ENCODE results near the gene ASB7.

Gene ASB7

DNA sequence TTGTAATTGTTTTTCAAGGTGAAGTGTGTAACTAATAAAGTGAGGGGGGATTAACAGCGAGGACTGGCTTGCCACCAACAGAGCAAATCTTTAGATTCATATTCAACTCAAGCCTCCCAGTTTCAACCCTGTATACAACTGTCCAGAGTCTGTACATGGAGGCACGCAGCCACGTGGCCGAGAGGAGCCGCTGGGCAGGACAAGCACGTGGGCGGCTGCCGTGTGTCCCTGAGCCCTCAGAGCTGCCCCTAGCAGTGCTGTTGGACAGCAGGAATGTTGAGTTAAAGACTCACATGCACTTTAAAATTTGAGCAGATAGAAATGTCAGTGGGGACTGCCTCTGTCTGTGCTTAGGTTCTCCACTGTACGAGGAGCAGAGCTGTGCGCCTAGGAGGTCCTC lies 29.4 kb downstream of the ASB7 start:
- DNase-seq (ENCODE audit: low read depth, low spot score), result no peak
- TF ChIP-seq CTCF (IDR thresholded peaks at IDR 0.05; ENCODE audit: insufficient read depth, low read length, missing control alignments), result no peak
- ChIA-PET CTCF (interaction anchor here (1.3 to 6.7 kb wide), 4 partner anchors 133 to 376 kb away, joined by 5 to 67 read pairs (median 18); no protein-coding TSS in a partner anchor), POLR2A (no interaction called here)
- H3K4me3 ChIP-seq (ENCODE audit: low read depth, low read length), result no peak overlapping the region

DNA sequence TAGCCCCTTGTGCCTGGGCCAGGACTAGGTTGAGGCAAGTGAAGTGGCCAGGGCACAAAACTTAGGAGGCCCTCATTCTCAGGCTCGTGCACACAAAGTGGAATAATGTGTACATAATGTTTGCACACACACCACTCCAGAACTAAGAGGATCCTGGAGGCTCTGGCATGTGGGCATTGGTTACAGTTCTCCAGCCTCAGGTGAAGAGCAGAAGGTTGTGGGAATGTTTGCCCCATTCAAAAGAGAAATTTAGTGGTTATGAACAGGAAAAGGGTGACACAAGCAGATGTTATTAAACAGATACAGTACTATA lies 31.3 kb downstream of the ASB7 start:
- ChIA-PET CTCF (interaction anchor here (1.2 to 6.7 kb wide), 2 partner anchors 284 to 374 kb away, joined by 5 to 67 read pairs; no protein-coding TSS in a partner anchor), POLR2A (no interaction called here)
- no peak overlapping the region for H3K4me3 ChIP-seq (ENCODE audit: low read depth, low read length)
- DNase-seq (ENCODE audit: low read depth, low spot score), result no peak
- TF ChIP-seq CTCF (IDR thresholded peaks at IDR 0.05; ENCODE audit: insufficient read depth, low read length, missing control alignments), result no peak

DNA sequence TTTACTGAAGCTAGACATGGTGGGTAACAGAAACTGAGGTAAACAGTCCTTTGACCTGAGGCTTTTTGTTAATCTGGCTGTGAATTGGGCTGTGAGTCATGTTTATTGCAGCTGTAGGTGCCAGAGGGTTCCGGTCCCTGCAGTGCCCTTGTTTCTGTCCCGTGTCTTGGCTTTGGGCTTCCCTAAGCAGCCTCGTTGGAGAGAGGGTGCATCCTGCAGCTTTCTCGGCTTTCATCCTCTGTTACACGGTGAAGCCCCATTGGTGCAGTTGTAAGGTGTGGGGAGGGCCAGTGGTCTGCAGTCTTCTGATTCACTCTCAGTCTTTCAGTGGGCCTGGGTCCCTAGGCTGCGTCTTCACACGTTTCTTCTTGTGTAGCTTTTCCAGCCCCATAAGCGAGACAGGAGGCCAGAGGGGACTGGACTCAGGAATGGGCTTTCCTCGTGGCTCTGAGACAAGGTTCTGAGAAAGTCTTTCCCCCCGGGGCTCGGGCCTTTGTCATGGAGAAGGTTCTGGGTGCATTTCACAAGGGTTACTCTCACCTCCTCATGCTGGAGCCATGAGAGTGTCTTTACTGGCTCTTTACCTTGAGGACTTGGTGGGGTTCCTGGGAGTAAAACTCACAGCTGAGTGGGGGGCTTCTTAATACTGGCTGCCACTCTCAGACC lies 33.1 kb downstream of the ASB7 start:
- DNase-seq (ENCODE audit: low read depth, low spot score), result no peak
- no peak for TF ChIP-seq CTCF (IDR thresholded peaks at IDR 0.05; ENCODE audit: insufficient read depth, low read length, missing control alignments)
- POLR2A ChIA-PET, result interaction anchor here (0.6 kb wide), 1 partner anchor 17 kb away, joined by 3 read pairs; no protein-coding TSS in a partner anchor
- no peak overlapping the region for H3K4me3 ChIP-seq (ENCODE audit: low read depth, low read length)
- CTCF ChIA-PET, result interaction anchor here (0.7 to 6.7 kb wide), 11 partner anchors 8 to 372 kb away, joined by 3 to 67 read pairs (median 4); partner anchors contain the start of gene LRRK1

DNA sequence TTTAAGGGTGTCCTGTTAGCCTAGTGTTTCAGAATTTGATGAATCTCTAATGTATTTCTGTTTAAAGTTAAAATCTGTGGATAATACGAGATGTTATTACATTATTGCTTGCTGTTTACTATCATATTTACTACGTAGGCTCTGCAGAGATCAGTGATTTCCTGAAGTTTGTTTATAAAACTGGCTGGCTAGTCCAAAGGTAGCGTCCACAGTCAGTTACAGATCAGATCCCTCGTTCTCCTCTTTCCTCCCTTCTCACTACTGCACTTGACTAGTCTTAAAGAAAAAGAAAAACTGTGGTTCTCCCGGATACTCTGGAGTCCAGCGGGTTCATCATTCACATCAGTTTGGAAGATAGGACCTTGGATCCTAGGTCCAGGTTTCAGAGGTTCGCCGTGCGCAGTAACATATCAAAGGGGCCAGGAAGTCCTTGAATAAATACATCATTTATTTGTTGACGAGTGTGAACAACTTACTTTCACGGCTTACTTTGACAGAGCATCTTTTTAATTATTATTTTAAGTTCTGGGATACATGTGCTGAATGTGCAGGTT lies 35.9 kb downstream of the ASB7 start:
- ChIA-PET CTCF (interaction anchor here (0.9 to 2.8 kb wide), 3 partner anchors 13 to 369 kb away, joined by 3 to 18 read pairs (median 6); no protein-coding TSS in a partner anchor), POLR2A (no interaction called here)
- no peak for TF ChIP-seq CTCF (IDR thresholded peaks at IDR 0.05; ENCODE audit: insufficient read depth, low read length, missing control alignments)
- H3K4me3 ChIP-seq (ENCODE audit: low read depth, low read length), result no peak overlapping the region
- DNase-seq (ENCODE audit: low read depth, low spot score), result no peak

DNA sequence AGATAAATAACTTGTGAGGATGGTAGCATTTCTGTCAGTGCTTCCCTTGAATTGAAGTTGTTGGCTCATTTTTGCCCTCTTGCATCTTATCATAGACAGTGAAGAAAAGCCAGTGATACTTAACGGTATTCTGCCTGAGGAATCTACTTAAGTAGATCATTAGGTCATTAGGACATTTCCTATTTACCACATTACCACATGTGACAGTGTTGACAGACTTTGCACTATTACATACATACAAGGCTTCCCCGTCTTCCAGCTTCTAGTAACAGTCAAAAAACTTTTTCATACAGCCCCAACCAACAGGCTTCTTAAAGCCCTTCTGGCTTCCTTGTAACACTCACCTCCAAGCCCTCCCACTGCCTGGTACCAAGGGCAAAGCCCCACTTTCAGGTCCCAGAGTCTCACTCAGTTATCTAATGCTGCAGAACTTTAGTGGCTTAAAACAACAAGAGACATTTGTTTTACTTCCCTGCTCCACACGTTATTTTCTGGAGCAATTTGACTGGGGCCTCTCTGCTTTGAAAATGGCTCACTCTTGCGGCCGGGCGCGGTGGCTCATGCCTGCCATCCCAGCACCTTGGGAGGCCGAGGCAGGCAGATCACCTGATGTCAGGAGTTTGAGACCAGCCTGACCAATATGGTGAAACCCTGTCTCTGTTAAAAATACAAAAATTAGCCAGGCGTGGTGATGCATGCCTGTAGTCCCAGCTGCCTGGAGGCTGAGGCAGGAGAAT lies 40.0 kb downstream of the ASB7 start:
- no peak overlapping the region for H3K4me3 ChIP-seq (ENCODE audit: low read depth, low read length)
- TF ChIP-seq CTCF (IDR thresholded peaks at IDR 0.05; ENCODE audit: insufficient read depth, low read length, missing control alignments), result no peak
- DNase-seq (ENCODE audit: low read depth, low spot score), result no peak
- ChIA-PET POLR2A (no interaction called here), CTCF (interaction anchor here (1.0 to 1.7 kb wide), 4 partner anchors 17 to 616 kb away, joined by 3 to 4 read pairs (median 4); no protein-coding TSS in a partner anchor)

- TF ChIP-seq CTCF (IDR thresholded peaks at IDR 0.05; ENCODE audit: insufficient read depth, low read length, missing control alignments), result no peak
- H3K4me3 ChIP-seq (ENCODE audit: low read depth, low read length), result no peak overlapping the region
- DNase-seq (ENCODE audit: low read depth, low spot score), result no peak
- CTCF ChIA-PET, result interaction anchor here (1.3 to 1.7 kb wide), 3 partner anchors 230 to 616 kb away, joined by 3 to 4 read pairs (median 3); no protein-coding TSS in a partner anchor
- POLR2A ChIA-PET, result no interaction called here
Measured at GRCh38 chr15:100642950-100643338, 40.6 kb downstream of the ASB7 start.
